HCT116 (cell line): Measurements from ENCODE around the gene DUSP6.

Experiments
- ATF3 ChIP-seq: IDR thresholded peaks from 2 replicates; pipeline ENCODE4 v1.6.1; 2012
- EZH2 ChIP-seq: fragments of 200-600 bp; sonication (generic); IDR thresholded peaks from 2 replicates; pipeline ENCODE4 v1.6.1; 2017; ENCODE audit warnings: antibody characterized with exemption, mixed run types
- POLR2A ChIP-seq: IDR thresholded peaks from 2 replicates; pipeline ENCODE4 v1.7.0; 2011; ENCODE audit warnings: borderline replicate concordance; ENCODE audit not compliant: insufficient read depth, insufficient read length; ENCODE audit errors: extremely low read depth
- POLR2AphosphoS5 ChIP-seq: IDR thresholded peaks from 2 replicates; pipeline ENCODE4 v1.6.1; 2011; ENCODE audit warnings: mild to moderate bottlenecking, low read depth, low read length, moderate library complexity
- TF ChIP-seq, protein P1 (sequence below), 3 experiments: fragments of 200-600 bp in 1 of 3; sonication (generic) in 1 of 3; IDR thresholded peaks in 2 of 3; conservative IDR thresholded peaks in 1 of 3; 2 replicates each; pipeline ENCODE4 v1.5.1; 2012 to 2017; ENCODE audit warnings: low read depth in 2 of 3, low read length in 2 of 3, antibody characterized with exemption in 1 of 3, borderline replicate concordance in 1 of 3, control low read depth in 1 of 3, mild to moderate bottlenecking in 1 of 3, mixed read lengths in 1 of 3, mixed run types in 1 of 3, moderate library complexity in 1 of 3; ENCODE audit not compliant: insufficient read depth in 1 of 3

DNA sequence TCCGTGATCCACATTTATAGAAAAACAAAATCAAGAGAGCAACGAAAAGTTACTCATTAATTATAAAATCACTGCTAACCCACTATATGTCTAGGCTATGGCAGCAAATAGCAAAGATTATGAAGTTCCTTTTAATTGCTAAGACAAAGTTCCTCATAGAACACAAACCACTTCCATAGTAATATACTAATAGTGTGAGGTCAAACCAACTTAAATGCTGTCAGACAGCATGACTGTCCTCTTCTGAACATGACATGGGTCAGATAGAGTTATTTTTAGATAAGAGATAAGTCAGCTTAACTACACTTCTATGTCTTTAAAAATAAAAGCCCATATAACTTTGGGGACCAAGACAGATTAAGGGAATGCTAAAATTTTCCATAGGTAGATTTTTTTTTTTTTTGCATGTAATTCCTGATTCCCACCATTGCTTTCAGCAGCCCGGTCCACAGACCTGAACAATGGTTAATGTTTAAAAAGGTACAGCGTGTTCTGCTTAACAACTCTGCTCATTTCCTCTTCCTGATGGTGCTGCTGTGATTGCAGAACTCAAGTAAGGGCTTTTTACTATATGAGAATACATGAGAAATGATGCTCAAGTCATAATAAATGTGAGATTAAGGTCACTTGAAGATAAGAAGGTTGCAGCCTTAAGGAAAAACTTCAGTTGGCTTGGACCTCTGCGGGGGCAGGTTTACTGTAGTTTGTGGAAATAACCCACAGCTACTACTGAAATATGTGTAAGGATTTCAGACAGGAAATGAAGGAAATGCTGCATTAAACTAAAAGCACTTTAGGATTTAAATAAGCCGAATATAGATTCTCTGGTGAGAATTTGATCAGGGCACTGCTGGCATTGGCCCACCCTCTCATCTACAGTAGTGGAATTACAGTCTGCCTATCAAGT lies 37.7 kb upstream of the DUSP6 start:
- TF ChIP-seq POLR2A (no peak), POLR2AphosphoS5 (no peak), ATF3 (no peak), EZH2 (no peak)
- TF ChIP-seq, protein P1, sequence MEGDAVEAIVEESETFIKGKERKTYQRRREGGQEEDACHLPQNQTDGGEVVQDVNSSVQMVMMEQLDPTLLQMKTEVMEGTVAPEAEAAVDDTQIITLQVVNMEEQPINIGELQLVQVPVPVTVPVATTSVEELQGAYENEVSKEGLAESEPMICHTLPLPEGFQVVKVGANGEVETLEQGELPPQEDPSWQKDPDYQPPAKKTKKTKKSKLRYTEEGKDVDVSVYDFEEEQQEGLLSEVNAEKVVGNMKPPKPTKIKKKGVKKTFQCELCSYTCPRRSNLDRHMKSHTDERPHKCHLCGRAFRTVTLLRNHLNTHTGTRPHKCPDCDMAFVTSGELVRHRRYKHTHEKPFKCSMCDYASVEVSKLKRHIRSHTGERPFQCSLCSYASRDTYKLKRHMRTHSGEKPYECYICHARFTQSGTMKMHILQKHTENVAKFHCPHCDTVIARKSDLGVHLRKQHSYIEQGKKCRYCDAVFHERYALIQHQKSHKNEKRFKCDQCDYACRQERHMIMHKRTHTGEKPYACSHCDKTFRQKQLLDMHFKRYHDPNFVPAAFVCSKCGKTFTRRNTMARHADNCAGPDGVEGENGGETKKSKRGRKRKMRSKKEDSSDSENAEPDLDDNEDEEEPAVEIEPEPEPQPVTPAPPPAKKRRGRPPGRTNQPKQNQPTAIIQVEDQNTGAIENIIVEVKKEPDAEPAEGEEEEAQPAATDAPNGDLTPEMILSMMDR (IDR thresholded peaks at IDR 0.05 in 2 of 3, conservative IDR thresholded peaks at IDR 0.05 in 1 of 3; ENCODE audit: borderline replicate concordance in 1 of 3, insufficient read depth in 1 of 3, low read depth in 2 of 3, low read length in 2 of 3): no peak
